Tibial nerve (tissue), 4 donors: ENCODE data around the gene CEP135. TPM values are rescaled to one million over a fixed set of nuclear protein-coding genes. Genes with fewer than 3 reads are reported as not detected.

Source experiments
- DNase-seq, 2 donors: peaks; one replicate each; pipeline ENCODE4 v3.0.0-alpha.2; 2019; ENCODE audit warnings: low spot score in 2 of 2
- H3K27ac ChIP-seq, 4 donors: fragments of 200-600 bp; sonication (generic) in 3 of 4; one replicate each; pipeline ENCODE4 v1.5.1; 2017 to 2019; ENCODE audit warnings: mild to moderate bottlenecking in 1 of 4
- H3K27me3 ChIP-seq, 2 donors: fragments of 200-600 bp; sonication (generic) in 1 of 2; one replicate each; pipeline versions ENCODE4 v1.5.1 to v1.6.0; 2017 to 2019
- H3K36me3 ChIP-seq, 3 donors: fragments of 200-600 bp; sonication (generic); one replicate each; pipeline ENCODE4 v1.5.1; 2018 to 2019
- H3K4me1 ChIP-seq, 4 donors: fragments of 200-600 bp; sonication (generic) in 3 of 4; one replicate each; pipeline ENCODE4 v1.5.1; 2017 to 2019
- H3K4me3 ChIP-seq, 4 donors: fragments of 200-600 bp; sonication (generic) in 3 of 4; one replicate each; pipeline ENCODE4 v1.5.1; 2017 to 2019; ENCODE audit warnings: mild to moderate bottlenecking in 1 of 4, moderate library complexity in 1 of 4
- H3K9me3 ChIP-seq, 4 donors: fragments of 200-600 bp; sonication (generic) in 3 of 4; one replicate each; pipeline ENCODE4 v1.5.1; 2017 to 2019
- CTCF ChIP-seq, 5 experiments: fragments of 200-600 bp in 3 of 5; fragments of 450-650 bp in 2 of 5; sonication (generic) in 3 of 5; IDR thresholded peaks; one replicate each; pipeline ENCODE4 v1.5.1; 2016 to 2019; ENCODE audit warnings: antibody characterized with exemption in 5 of 5, mild to moderate bottlenecking in 3 of 5, moderate library complexity in 2 of 5
- EP300 ChIP-seq, 2 donors: sonication (generic); formaldehyde crosslinking; IDR thresholded peaks; one replicate each; pipeline ENCODE4 v1.6.1; 2017; ENCODE audit warnings: antibody characterized with exemption in 2 of 2, mild to moderate bottlenecking in 1 of 2
- POLR2A ChIP-seq, 2 donors: fragments of 450-650 bp; IDR thresholded peaks; one replicate each; pipeline ENCODE4 v1.6.1; 2017; ENCODE audit warnings: antibody characterized with exemption in 2 of 2, mild to moderate bottlenecking in 2 of 2, moderate library complexity in 2 of 2
- WGBS, 2 donors: methylation state at CpG; one replicate each; pipeline ENCODE4 v1.1.5; 2018; 5-methylcytosine and 5-hydroxymethylcytosine counted together
- total RNA-seq, 4 donors: library from RNA; depleted of rRNA; stranded (reverse); fragments of >200 nt; gene quantifications; one replicate each; pipeline ENCODE4 v1.1.0, GENCODE V29; 2016

Gene CEP135
- total RNA-seq, 4 donors from 2014 or later, result 3.5 to 9.6 (median 8.9) TPM

DNA sequence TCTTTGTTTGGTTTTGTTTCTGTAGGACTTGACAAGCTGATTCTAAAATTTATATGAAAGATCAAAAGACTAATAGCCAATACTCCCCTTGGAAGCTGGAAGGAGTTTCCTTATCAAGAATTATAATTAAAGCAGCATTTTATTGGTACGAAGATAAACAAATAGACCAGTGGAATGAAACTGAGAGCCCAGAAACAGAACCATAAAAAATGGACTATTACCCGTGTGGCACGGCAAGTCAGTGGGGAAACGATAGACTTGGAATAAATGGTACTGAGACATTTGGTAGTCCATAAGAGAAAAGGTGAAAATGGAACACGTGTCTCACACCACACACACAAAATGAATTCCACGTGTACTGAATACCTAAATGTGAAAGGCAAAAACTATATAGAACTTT lies 42.4 kb upstream of the CEP135 start:
- Histone ChIP-seq H3K36me3 (peaks cover 0 to 55% (median 0%) of the 10 kb centered on the region in 3 donors), H3K4me1 (no peaks in the 10 kb centered on the region), H3K27ac (no peak overlapping the region), H3K9me3 (no peaks in the 10 kb centered on the region), H3K27me3 (no peaks in the 10 kb centered on the region), H3K4me3 (no peak overlapping the region)
- DNase-seq, result no peak
- TF ChIP-seq EP300 (IDR thresholded peaks at IDR 0.05), result no peak
- TF ChIP-seq POLR2A (IDR thresholded peaks at IDR 0.05), result no peak
- no peak for TF ChIP-seq CTCF (IDR thresholded peaks at IDR 0.05)
- WGBS, 2 donors, result 75 to 77% methylated on average over 6 of the region's 6 CpGs

DNA sequence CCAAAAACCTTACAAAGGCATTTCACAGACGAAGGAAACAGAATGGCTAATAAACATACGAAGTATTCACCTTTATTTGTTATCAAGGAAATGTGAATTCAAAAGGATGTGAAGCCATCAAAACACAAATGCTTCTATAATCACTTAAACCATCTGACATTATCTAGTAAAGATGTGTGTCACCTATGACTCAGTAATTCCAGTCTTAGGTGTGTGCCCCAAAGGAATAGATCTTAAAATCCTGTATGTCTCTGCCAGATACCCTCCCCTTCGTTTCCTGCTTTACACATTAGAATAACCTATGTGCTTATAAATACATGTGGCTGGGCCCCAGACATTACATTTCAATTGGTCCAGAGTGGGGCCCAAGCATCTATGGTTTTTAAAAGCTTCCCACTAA lies 41.8 kb upstream of the CEP135 start:
- no peak for DNase-seq
- peaks cover 0 to 53% (median 0%) of the 10 kb centered on the region in 3 donors for H3K36me3 ChIP-seq
- H3K27ac ChIP-seq, result no peak overlapping the region
- no peak overlapping the region for H3K4me3 ChIP-seq
- H3K9me3 ChIP-seq, result no peaks in the 10 kb centered on the region
- whole genome bisulfite sequencing, 2 donors, result 75 to 81% methylated on average over 3 of the region's 3 CpGs
- no peaks in the 10 kb centered on the region for H3K27me3 ChIP-seq
- H3K4me1 ChIP-seq, result no peaks in the 10 kb centered on the region
- TF ChIP-seq CTCF (IDR thresholded peaks at IDR 0.05), result no peak
- TF ChIP-seq POLR2A (IDR thresholded peaks at IDR 0.05), result no peak
- no peak for TF ChIP-seq EP300 (IDR thresholded peaks at IDR 0.05)

- H3K9me3 ChIP-seq, result no peaks in the 10 kb centered on the region
- no peak for DNase-seq
- peaks cover 0 to 48% (median 0%) of the 10 kb centered on the region in 3 donors for H3K36me3 ChIP-seq
- H3K27me3 ChIP-seq, result no peaks in the 10 kb centered on the region
- H3K4me3 ChIP-seq, result no peak overlapping the region
- no peaks in the 10 kb centered on the region for H3K4me1 ChIP-seq
- H3K27ac ChIP-seq, result no peak overlapping the region
- no peak for TF ChIP-seq CTCF (IDR thresholded peaks at IDR 0.05)
Measured at GRCh38 chr4:55907469-55907868, 41.3 kb upstream of the CEP135 start.

- Histone ChIP-seq H3K27me3 (no peaks in the 10 kb centered on the region), H3K36me3 (peaks cover 0 to 22% (median 0%) of the 10 kb centered on the region in 3 donors), H3K27ac (no peak overlapping the region), H3K4me3 (no peak overlapping the region), H3K4me1 (no peaks in the 10 kb centered on the region), H3K9me3 (no peaks in the 10 kb centered on the region)
- DNase-seq, result no peak
- WGBS, 2 donors, result 97 to 100% methylated on average over 1 of the region's 1 CpG
- TF ChIP-seq CTCF (IDR thresholded peaks at IDR 0.05), result no peak
- TF ChIP-seq EP300 (IDR thresholded peaks at IDR 0.05), result no peak
- no peak for TF ChIP-seq POLR2A (IDR thresholded peaks at IDR 0.05)
Measured at GRCh38 chr4:55910140-55910539, 38.6 kb upstream of the CEP135 start.

DNA sequence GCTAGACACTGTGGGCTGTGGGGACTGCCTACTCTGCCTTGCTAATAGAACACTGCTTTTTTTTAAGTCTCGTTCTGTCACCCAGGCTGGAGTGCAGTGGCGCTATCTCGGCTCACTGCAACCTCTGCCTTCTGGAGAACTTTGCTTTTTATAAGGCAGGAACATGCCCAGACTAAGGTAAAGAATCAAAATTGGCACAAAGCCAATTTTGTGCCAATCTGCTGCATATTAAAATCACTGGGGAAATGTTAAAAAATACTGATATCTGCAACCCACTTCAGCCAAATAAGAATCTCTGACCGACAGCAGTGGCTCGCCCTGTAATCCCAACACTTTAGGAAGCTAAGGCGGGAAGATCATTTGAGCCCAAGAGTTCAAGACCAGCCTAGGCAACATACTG lies 36.5 kb upstream of the CEP135 start:
- WGBS, 2 donors, result 83 to 91% methylated on average over 6 of the region's 6 CpGs
- TF ChIP-seq POLR2A (IDR thresholded peaks at IDR 0.05), result no peak
- TF ChIP-seq CTCF (IDR thresholded peaks at IDR 0.05), result no peak
- TF ChIP-seq EP300 (IDR thresholded peaks at IDR 0.05), result no peak

More for the DNA sequence above, 36.5 kb upstream of the CEP135 start:
- Histone ChIP-seq H3K4me3 (no peak overlapping the region), H3K27ac (no peak overlapping the region), H3K36me3 (peaks cover 0 to 7% (median 0%) of the 10 kb centered on the region in 3 donors), H3K4me1 (no peaks in the 10 kb centered on the region), H3K27me3 (no peaks in the 10 kb centered on the region), H3K9me3 (no peaks in the 10 kb centered on the region)
- no peak for DNase-seq
